ENCODE measurements around the gene COL28A1. TPM values are rescaled to one million over a fixed set of nuclear protein-coding genes. Genes with fewer than 3 reads are reported as not detected.

Gene COL28A1
- polyA plus RNA-seq, result 4.0 TPM
- long read RNA-seq, donor 1, result 0 reads
- long read RNA-seq, donor 2, result 0 reads
- long read RNA-seq, donor 3, result 0 reads
- long read RNA-seq, donor 4, result 0 reads
- long read RNA-seq, donor 5, result 0 reads
- long read RNA-seq, donor 6, result 0 reads
- long read RNA-seq, donor 7, result 0 reads
- long read RNA-seq, donor 8, result 0 reads
- long read RNA-seq, donor 9, result 0 reads
- long read RNA-seq, donor 10, result 0 reads
- long read RNA-seq, donor 11, result 0 reads

DNA sequence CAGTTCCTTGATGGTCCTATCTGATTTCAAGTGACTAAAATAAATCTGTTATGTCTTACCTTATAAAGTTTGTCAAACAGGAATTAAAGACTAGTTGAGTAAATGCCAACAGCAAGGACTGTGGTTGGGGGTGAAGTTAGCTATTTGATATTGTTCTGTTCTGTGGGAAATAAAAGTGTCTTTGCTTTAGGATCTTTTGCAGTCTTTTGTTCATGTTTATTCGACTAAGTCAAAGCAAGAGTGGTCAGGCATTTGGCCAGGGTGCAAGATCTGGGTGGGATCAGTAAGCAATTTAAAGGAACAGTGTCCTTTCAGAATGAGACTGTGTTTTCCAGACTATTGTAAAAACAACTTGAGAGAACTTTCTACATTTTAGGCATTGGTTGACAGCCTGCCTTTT is at the start of gene COL28A1:
TSS of gene COL28A1 (minus strand) at position 183 of the 400 bp plus-strand sequence. CDS start 2,998 bp downstream, outside the sequence.
- Histone ChIP-seq H3K9me3 (ENCODE audit: control insufficient read depth, low read depth, low read length) (no peaks in the 10 kb centered on the region), H3K4me3 (ENCODE audit: low read length) (no peak within 1 kb of the TSS), H3K27me3 (ENCODE audit: control insufficient read depth, insufficient read depth, low read length) (no peaks in the 10 kb centered on the region), H3K36me3 (ENCODE audit: control insufficient read depth, insufficient read depth, low read length) (no peaks in the 10 kb centered on the region), H3K27ac (ENCODE audit: low read length) (no peak within 1 kb of the TSS), H3K4me1 (ENCODE audit: control insufficient read depth, insufficient read depth, low read length) (no peaks in the 10 kb centered on the region)
- WGBS (ENCODE audit: insufficient coverage, low lambda C conversion rate), result no CpG with 5 or more reads among the region's 1 CpG
- no peak for DNase-seq

DNA sequence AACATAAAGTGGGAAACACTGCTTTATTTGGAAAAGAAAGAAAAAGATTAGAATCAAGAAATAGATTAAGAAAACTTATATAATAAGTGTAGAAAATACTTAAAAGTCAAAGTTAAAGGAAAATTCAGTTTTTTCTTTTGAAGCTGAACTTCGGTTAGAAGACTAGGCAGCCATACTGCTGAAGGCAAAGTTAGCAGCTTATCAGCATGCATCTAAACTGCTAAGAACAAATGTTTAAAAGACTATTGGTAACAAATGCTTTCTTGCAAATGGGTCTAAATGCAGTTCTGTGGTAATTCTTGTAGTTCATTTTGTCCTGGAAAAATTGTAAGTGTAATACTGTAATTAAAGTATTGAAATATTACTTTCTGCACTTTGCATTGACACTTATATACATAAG is 49.0 kb upstream of the COL28A1 start:
- Histone ChIP-seq H3K27me3 (ENCODE audit: control insufficient read depth, insufficient read depth, low read length) (no peaks in the 10 kb centered on the region), H3K36me3 (ENCODE audit: control insufficient read depth, insufficient read depth, low read length) (peaks cover 2% of the 10 kb centered on the region), H3K9me3 (ENCODE audit: control insufficient read depth, low read depth, low read length) (no peaks in the 10 kb centered on the region), H3K4me1 (ENCODE audit: control insufficient read depth, insufficient read depth, low read length) (no peaks in the 10 kb centered on the region), H3K4me3 (ENCODE audit: low read length) (no peak overlapping the region), H3K27ac (ENCODE audit: low read length) (no peak overlapping the region)
- no peak for DNase-seq
- 100% methylated on average over 1 of the region's 1 CpG for WGBS (ENCODE audit: insufficient coverage, low lambda C conversion rate)

DNA sequence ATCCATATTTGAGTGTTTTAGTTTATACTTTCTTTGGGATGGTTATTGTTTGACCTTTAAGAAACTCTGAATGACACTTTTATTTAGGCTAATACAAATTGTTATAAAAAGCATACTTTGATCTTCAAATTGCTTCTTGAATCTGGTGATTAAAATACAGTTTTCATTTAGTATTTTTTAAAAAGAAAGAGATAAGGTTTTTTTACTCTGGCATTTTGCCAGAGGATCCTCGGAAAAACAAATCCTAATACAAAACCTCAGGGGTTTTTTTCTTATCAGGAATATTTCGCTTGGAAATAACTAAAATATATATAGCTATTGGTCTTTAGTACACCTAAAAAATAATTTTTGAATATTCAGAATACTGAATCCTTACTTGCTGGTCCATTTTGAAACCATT is 48.1 kb upstream of the COL28A1 start:
- Histone ChIP-seq H3K4me1 (ENCODE audit: control insufficient read depth, insufficient read depth, low read length) (no peaks in the 10 kb centered on the region), H3K27ac (ENCODE audit: low read length) (no peak overlapping the region), H3K27me3 (ENCODE audit: control insufficient read depth, insufficient read depth, low read length) (no peaks in the 10 kb centered on the region), H3K36me3 (ENCODE audit: control insufficient read depth, insufficient read depth, low read length) (peaks cover 2% of the 10 kb centered on the region), H3K4me3 (ENCODE audit: low read length) (no peak overlapping the region), H3K9me3 (ENCODE audit: control insufficient read depth, low read depth, low read length) (no peaks in the 10 kb centered on the region)
- 74% methylated on average over 2 of the region's 2 CpGs for whole genome bisulfite sequencing (ENCODE audit: insufficient coverage, low lambda C conversion rate)
- DNase-seq, result no peak

DNA sequence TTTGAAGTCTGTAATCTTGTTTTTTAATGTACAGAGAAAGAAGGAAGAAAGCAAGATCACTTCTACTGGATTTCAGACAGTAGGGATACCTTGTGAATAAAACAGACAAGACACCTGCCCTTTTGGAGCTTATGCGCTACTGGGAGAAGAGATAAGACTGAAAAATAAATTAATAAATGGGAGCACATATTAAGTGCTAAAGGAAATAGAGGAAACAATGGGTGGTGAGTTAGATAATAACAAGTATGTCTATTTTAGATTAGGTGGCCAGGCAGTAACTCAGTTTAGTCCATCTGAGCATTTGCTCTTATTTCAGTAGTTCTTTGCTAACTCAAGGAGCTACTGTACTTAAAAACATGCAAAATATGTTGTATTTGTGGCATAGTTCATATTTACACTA is 46.9 kb upstream of the COL28A1 start:
- whole genome bisulfite sequencing (ENCODE audit: insufficient coverage, low lambda C conversion rate), result 83% methylated on average over 1 of the region's 1 CpG
- Histone ChIP-seq H3K9me3 (ENCODE audit: control insufficient read depth, low read depth, low read length) (no peaks in the 10 kb centered on the region), H3K4me1 (ENCODE audit: control insufficient read depth, insufficient read depth, low read length) (no peaks in the 10 kb centered on the region), H3K36me3 (ENCODE audit: control insufficient read depth, insufficient read depth, low read length) (peaks cover 2% of the 10 kb centered on the region), H3K27me3 (ENCODE audit: control insufficient read depth, insufficient read depth, low read length) (no peaks in the 10 kb centered on the region), H3K27ac (ENCODE audit: low read length) (no peak overlapping the region), H3K4me3 (ENCODE audit: low read length) (no peak overlapping the region)
- DNase-seq, result no peak

DNA sequence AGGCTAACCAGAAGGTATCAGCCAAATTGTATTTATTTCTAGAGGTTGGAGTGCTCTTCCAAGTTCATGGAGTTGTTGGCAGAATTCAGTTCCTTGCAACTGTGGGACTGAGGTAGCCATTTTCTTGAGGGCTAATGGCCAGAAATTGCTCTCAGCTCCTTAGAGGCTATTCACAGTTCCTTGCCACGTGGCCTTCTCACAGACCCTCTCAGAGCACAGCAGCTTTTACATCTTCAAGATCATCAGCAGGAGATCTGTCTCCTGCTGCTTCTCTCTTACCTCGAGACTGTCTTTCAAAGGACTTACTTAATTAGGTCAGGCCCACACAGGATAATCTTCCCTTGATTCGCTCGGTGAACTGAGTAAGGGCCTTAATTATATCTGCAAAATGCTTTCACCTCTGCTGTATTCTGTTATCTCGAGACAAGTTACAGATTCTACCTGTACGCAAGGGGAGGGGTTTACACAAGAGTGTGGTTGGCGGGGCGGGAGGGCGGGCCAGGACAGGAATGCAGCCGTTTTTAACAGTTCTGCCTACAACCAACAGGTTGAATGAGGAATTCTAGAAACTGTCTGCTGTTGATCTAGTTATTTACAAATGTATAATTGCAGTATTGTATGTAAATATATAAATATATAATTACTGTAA is 46.0 kb upstream of the COL28A1 start:
- H3K36me3 ChIP-seq (ENCODE audit: control insufficient read depth, insufficient read depth, low read length), result peaks cover 2% of the 10 kb centered on the region
- H3K27me3 ChIP-seq (ENCODE audit: control insufficient read depth, insufficient read depth, low read length), result no peaks in the 10 kb centered on the region
- no peaks in the 10 kb centered on the region for H3K4me1 ChIP-seq (ENCODE audit: control insufficient read depth, insufficient read depth, low read length)
- no peak overlapping the region for H3K4me3 ChIP-seq (ENCODE audit: low read length)
- H3K9me3 ChIP-seq (ENCODE audit: control insufficient read depth, low read depth, low read length), result no peaks in the 10 kb centered on the region
- DNase-seq, result peak in 1 of 2 donors; percentile 26
- no CpG with 5 or more reads among the region's 10 CpGs for WGBS (ENCODE audit: insufficient coverage, low lambda C conversion rate)
- H3K27ac ChIP-seq (ENCODE audit: low read length), result no peak overlapping the region

DNA sequence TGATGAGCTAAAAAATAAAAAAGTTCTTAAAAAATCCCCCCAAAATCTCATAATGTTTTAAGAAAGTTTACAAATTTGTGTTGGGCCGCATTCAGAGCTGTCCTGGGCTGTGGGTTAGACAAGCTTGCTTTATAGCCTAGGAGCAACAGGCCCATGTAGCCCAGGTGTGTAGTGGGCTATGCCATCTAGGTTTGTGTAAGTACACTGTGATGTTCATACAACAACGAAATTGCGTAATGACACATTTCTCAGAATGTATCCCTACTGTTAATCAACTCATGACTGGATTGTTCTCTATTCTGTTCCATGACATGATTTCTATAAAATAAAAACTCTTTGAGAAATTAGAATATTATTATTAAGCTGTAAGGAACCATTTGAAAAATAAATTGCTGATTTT is 44.0 kb upstream of the COL28A1 start:
- 100% methylated on average over 1 of the region's 3 CpGs for WGBS (ENCODE audit: insufficient coverage, low lambda C conversion rate)
- H3K27me3 ChIP-seq (ENCODE audit: control insufficient read depth, insufficient read depth, low read length), result no peaks in the 10 kb centered on the region
- no peak for DNase-seq
- H3K36me3 ChIP-seq (ENCODE audit: control insufficient read depth, insufficient read depth, low read length), result peaks cover 2% of the 10 kb centered on the region
- no peaks in the 10 kb centered on the region for H3K9me3 ChIP-seq (ENCODE audit: control insufficient read depth, low read depth, low read length)
- H3K4me1 ChIP-seq (ENCODE audit: control insufficient read depth, insufficient read depth, low read length), result no peaks in the 10 kb centered on the region
- no peak overlapping the region for H3K4me3 ChIP-seq (ENCODE audit: low read length)
- no peak overlapping the region for H3K27ac ChIP-seq (ENCODE audit: low read length)

DNA sequence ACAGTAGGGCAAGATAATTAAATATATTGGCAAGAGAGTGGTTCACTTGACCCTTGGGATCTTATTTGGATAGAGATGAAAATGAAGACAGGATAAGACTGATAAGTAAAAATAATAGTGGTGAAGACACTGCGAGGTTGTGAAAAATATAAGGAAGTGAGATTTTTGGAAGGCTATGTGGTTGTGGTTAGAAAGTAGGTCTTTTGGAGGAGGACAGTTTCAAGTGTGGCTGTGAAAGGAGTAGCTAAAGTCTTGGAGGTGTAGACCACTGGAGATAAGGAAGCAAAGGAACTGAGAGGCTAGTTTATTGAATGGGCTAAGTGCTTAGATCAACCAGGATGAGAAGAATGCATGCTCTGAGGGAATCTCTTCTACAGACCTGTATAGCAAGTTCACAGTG is 42.2 kb upstream of the COL28A1 start:
- WGBS (ENCODE audit: insufficient coverage, low lambda C conversion rate), result 100% methylated on average over 1 of the region's 1 CpG
- H3K9me3 ChIP-seq (ENCODE audit: control insufficient read depth, low read depth, low read length), result no peaks in the 10 kb centered on the region
- H3K27me3 ChIP-seq (ENCODE audit: control insufficient read depth, insufficient read depth, low read length), result no peaks in the 10 kb centered on the region
- no peak overlapping the region for H3K4me3 ChIP-seq (ENCODE audit: low read length)
- peaks cover 7% of the 10 kb centered on the region for H3K36me3 ChIP-seq (ENCODE audit: control insufficient read depth, insufficient read depth, low read length)
- H3K27ac ChIP-seq (ENCODE audit: low read length), result no peak overlapping the region
- H3K4me1 ChIP-seq (ENCODE audit: control insufficient read depth, insufficient read depth, low read length), result no peaks in the 10 kb centered on the region
- no peak for DNase-seq

DNA sequence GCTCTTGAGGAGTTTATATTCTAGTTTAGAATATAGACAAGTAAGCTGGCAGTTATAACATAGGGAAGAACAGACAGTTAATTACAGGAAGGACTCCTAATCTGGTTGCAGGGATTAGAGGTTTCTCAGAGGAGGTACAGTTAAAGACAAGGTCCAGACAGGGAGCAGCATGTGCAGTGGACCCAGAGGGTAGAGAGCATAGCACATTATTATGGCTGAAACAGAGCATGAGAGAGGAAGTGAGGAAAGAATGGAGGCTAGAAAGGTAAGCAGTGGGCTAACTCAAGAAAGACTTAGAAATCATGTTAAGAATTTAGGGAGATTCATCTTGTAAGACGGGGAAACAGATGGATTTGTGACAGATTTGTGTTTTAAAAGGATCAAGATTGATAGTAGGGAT is 40.7 kb upstream of the COL28A1 start:
- DNase-seq, result no peak
- Histone ChIP-seq H3K4me1 (ENCODE audit: control insufficient read depth, insufficient read depth, low read length) (no peaks in the 10 kb centered on the region), H3K4me3 (ENCODE audit: low read length) (no peak overlapping the region), H3K9me3 (ENCODE audit: control insufficient read depth, low read depth, low read length) (no peaks in the 10 kb centered on the region), H3K27me3 (ENCODE audit: control insufficient read depth, insufficient read depth, low read length) (no peaks in the 10 kb centered on the region), H3K27ac (ENCODE audit: low read length) (no peak overlapping the region), H3K36me3 (ENCODE audit: control insufficient read depth, insufficient read depth, low read length) (peaks cover 7% of the 10 kb centered on the region)
- 100% methylated on average over 1 of the region's 1 CpG for WGBS (ENCODE audit: insufficient coverage, low lambda C conversion rate)

DNA sequence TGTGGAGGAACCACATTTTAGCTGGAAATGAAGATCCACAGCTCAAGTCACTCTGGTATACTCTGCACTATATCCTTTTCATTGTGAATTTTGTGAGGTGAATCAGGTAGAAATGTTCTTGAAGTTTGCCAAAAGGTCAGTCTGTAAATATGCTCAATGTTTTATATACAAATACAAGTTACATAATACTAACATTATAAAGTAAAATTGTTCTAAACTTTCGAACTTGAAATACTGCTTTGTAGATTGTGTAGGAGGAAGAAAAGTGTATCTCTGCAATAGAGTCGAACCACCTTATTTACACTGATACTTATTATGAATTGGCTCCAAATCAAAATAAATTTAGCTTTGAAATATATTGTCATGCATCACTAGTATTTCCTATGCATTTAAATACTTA is 38.0 kb upstream of the COL28A1 start:
- H3K4me3 ChIP-seq (ENCODE audit: low read length), result no peak overlapping the region
- no peaks in the 10 kb centered on the region for H3K9me3 ChIP-seq (ENCODE audit: control insufficient read depth, low read depth, low read length)
- H3K4me1 ChIP-seq (ENCODE audit: control insufficient read depth, insufficient read depth, low read length), result no peaks in the 10 kb centered on the region
- no peaks in the 10 kb centered on the region for H3K27me3 ChIP-seq (ENCODE audit: control insufficient read depth, insufficient read depth, low read length)
- no peak for DNase-seq
- H3K36me3 ChIP-seq (ENCODE audit: control insufficient read depth, insufficient read depth, low read length), result peaks cover 7% of the 10 kb centered on the region
- no peak overlapping the region for H3K27ac ChIP-seq (ENCODE audit: low read length)
- 80% methylated on average over 1 of the region's 2 CpGs for WGBS (ENCODE audit: insufficient coverage, low lambda C conversion rate)

DNA sequence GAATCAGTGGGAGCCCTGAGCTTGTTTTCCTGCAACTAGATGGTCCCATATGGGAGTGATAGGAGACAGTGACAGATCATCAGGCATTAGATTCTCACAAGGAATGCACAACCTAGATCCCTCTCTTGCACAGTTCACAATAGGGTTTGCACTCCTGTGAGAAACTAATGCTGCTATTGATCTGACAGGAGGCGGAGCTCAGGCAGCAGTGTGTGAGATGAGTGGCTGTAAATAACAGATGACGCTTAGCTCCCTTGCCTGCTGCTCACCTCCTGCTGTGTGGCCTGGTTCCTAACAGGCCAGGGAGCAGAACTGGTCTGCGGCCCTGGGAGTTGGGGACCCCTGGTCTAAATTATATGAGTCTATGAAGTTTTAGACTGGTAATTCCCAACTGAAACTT is 34.9 kb upstream of the COL28A1 start:
- H3K27ac ChIP-seq (ENCODE audit: low read length), result no peak overlapping the region
- H3K4me1 ChIP-seq (ENCODE audit: control insufficient read depth, insufficient read depth, low read length), result peaks cover 9% of the 10 kb centered on the region
- H3K4me3 ChIP-seq (ENCODE audit: low read length), result no peak overlapping the region
- H3K36me3 ChIP-seq (ENCODE audit: control insufficient read depth, insufficient read depth, low read length), result peaks cover 7% of the 10 kb centered on the region
- H3K9me3 ChIP-seq (ENCODE audit: control insufficient read depth, low read depth, low read length), result no peaks in the 10 kb centered on the region
- no peak for DNase-seq
- WGBS (ENCODE audit: insufficient coverage, low lambda C conversion rate), result no CpG with 5 or more reads among the region's 3 CpGs
- H3K27me3 ChIP-seq (ENCODE audit: control insufficient read depth, insufficient read depth, low read length), result no peaks in the 10 kb centered on the region

DNA sequence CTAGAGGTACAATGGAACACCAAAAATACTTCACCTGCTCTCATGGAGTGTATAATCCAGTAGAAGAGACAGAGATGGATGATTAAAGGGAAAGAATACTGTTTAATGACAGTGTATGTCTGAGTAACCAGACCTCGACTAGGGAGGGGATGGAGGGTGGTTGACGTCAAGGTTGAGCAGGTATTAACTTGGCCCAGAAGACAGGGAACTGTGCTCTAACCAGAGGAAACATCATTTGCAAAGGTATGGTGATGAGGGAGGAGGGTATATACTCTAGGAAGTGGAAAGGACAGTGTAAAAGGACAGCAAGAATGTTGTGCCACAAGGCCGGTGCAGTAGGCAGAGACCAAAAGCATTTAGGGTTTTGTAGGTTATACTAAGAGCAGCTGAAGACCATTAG is 33.9 kb upstream of the COL28A1 start:
- DNase-seq, result no peak
- no peak overlapping the region for H3K27ac ChIP-seq (ENCODE audit: low read length)
- H3K27me3 ChIP-seq (ENCODE audit: control insufficient read depth, insufficient read depth, low read length), result no peaks in the 10 kb centered on the region
- H3K9me3 ChIP-seq (ENCODE audit: control insufficient read depth, low read depth, low read length), result no peaks in the 10 kb centered on the region
- H3K4me3 ChIP-seq (ENCODE audit: low read length), result no peak overlapping the region
- peaks cover 7% of the 10 kb centered on the region for H3K36me3 ChIP-seq (ENCODE audit: control insufficient read depth, insufficient read depth, low read length)
- H3K4me1 ChIP-seq (ENCODE audit: control insufficient read depth, insufficient read depth, low read length), result peaks cover 9% of the 10 kb centered on the region
- WGBS (ENCODE audit: insufficient coverage, low lambda C conversion rate), result 100% methylated on average over 1 of the region's 3 CpGs

Data from large intestine (tissue), 12 donors.